Measurements from ENCODE around the gene SRRT. TPM values are rescaled to one million over a fixed set of nuclear protein-coding genes. Genes with fewer than 3 reads are reported as not detected.
A peak's percentile ranks its signal among the peaks of the same experiment; 100 is the strongest.

SRRT gene
- total and polyA plus RNA-seq, 10 of the 15 experiments (the other 5 are each of a cell fraction or from before 2014, with no cell fraction given) = 11.1 to 254 (median 111) TPM

DNA sequence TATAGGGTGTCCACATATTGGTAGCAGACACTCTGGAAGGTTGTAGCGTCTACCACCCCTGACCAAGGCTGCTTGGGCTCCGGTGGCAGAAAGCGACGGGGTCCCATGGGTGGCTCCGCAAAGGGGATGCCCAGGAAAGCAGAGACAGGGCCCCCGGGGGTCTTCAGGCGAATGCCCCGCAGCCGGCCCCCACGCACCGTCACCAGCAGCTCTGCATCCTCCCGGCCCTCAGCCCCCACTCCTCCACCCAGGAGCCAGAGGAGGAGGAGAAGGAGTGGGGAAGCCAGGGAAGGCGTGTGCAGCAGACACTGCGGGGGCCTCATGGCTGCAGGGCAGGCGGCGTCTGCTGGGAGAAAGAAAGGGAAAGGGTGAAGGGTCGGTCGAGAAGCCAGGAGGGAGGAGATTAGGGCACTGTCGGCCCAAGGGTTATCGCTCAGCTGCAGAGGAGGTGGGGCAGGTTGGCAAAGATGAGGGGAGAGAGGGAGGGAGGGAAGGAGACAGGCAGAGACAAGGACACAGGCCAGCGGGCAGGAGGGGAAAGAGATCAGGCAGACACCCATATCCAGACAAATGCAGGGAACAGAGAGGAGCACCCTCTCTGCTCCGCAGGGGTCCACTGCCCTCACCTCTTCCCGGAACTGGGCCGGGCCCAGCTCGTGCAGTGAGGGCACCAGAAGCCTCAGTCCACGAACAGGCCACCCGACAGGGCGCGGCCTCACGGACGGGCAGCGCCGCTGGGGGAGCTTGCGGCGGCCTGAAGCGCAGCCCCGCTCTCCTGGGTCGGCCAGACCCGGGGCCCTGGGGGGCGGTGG is 19.2 kb downstream of the SRRT start (continued):
- TF ChIP-seq, protein P1, sequence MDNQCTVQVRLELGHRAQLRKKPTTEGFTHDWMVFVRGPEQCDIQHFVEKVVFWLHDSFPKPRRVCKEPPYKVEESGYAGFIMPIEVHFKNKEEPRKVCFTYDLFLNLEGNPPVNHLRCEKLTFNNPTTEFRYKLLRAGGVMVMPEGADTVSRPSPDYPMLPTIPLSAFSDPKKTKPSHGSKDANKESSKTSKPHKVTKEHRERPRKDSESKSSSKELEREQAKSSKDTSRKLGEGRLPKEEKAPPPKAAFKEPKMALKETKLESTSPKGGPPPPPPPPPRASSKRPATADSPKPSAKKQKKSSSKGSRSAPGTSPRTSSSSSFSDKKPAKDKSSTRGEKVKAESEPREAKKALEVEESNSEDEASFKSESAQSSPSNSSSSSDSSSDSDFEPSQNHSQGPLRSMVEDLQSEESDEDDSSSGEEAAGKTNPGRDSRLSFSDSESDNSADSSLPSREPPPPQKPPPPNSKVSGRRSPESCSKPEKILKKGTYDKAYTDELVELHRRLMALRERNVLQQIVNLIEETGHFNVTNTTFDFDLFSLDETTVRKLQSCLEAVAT (IDR thresholded peaks at IDR 0.05) = peak; percentile 39; the same call in 1 of the 2 replicates

GRCh38 chr7:100894860-100895700 is 20.2 kb downstream of the SRRT start:
- FAIRE-seq = peak; percentile 27
- intact Hi-C loops (cut with micrococcal nuclease; ENCODE audit: unreplicated experiment) = loop anchor here (1.0 to 5.0 kb wide), 2 partner anchors 72 to 182 kb away; partner anchors contain the start of gene MUC12
- POLR2A ChIA-PET = interaction anchor here (0.5 kb wide), 1 partner anchor 206 kb away, joined by 4 read pairs; no protein-coding TSS in a partner anchor
- peak; percentile 72 for TF ChIP-seq RAD21 (IDR thresholded peaks at IDR 0.05; ENCODE audit: insufficient read depth, low read depth, low read length)
- no peak for TF ChIP-seq ZNF24 (IDR thresholded peaks at IDR 0.05)
- TF ChIP-seq USF2 (IDR thresholded peaks at IDR 0.05; ENCODE audit: borderline replicate concordance, low read depth, low read length) = no peak
- peak; percentile 52 for TF ChIP-seq SMC3 (IDR thresholded peaks at IDR 0.05; ENCODE audit: borderline replicate concordance, low read length)
- TF ChIP-seq, protein P2, sequence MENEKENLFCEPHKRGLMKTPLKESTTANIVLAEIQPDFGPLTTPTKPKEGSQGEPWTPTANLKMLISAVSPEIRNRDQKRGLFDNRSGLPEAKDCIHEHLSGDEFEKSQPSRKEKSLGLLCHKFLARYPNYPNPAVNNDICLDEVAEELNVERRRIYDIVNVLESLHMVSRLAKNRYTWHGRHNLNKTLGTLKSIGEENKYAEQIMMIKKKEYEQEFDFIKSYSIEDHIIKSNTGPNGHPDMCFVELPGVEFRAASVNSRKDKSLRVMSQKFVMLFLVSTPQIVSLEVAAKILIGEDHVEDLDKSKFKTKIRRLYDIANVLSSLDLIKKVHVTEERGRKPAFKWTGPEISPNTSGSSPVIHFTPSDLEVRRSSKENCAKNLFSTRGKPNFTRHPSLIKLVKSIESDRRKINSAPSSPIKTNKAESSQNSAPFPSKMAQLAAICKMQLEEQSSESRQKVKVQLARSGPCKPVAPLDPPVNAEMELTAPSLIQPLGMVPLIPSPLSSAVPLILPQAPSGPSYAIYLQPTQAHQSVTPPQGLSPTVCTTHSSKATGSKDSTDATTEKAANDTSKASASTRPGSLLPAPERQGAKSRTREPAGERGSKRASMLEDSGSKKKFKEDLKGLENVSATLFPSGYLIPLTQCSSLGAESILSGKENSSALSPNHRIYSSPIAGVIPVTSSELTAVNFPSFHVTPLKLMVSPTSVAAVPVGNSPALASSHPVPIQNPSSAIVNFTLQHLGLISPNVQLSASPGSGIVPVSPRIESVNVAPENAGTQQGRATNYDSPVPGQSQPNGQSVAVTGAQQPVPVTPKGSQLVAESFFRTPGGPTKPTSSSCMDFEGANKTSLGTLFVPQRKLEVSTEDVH (IDR thresholded peaks at IDR 0.05; ENCODE audit: low read depth, partially characterized antibody) = no peak
- no peak for TF ChIP-seq PML (IDR thresholded peaks at IDR 0.05; ENCODE audit: low read length)
- TF ChIP-seq SPI1 (IDR thresholded peaks at IDR 0.05; ENCODE audit: borderline replicate concordance, insufficient read depth, low read depth, low read length) = no peak
- TF ChIP-seq POLR2AphosphoS5 (IDR thresholded peaks at IDR 0.05; ENCODE audit: low read length) = no peak
- TF ChIP-seq, protein P3, sequence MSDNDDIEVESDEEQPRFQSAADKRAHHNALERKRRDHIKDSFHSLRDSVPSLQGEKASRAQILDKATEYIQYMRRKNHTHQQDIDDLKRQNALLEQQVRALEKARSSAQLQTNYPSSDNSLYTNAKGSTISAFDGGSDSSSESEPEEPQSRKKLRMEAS (IDR thresholded peaks at IDR 0.05; ENCODE audit: low read depth, low read length) = no peak
- peak; percentile 42; the same call in 1 of the 2 replicates for TF ChIP-seq NBN (IDR thresholded peaks at IDR 0.05)
- TF ChIP-seq EGR1 (IDR thresholded peaks at IDR 0.05; ENCODE audit: borderline replicate concordance in 1 of 2, low read depth in 2 of 2, low read length in 2 of 2) = peak in 1 of 2 experiments; percentile 63; a peak in 1 of 3 replicates
- TF ChIP-seq MEF2B (IDR thresholded peaks at IDR 0.05; ENCODE audit: partially characterized antibody, poor library complexity, severe bottlenecking) = peak; percentile 51

More at GRCh38 chr7:100894860-100895700, 20.2 kb downstream of the SRRT start:
- H3K4me1 ChIP-seq (ENCODE audit: control insufficient read depth, insufficient read depth, low read length) = peaks cover 19% of the 10 kb centered on the region
- H3K4me2 ChIP-seq (ENCODE audit: control insufficient read depth, insufficient read depth) = peak overlapping the region; percentile 82
- CTCF ChIA-PET = interaction anchor here (1.0 to 2.5 kb wide), 10 partner anchors 20 to 299 kb away, joined by 3 to 17 read pairs (median 4); partner anchors contain the start of genes SLC12A9 and SRRT
- H3K79me2 ChIP-seq (ENCODE audit: control insufficient read depth, insufficient read depth, low read length) = no peaks in the 10 kb centered on the region
- 1% methylated on average over 34 of the region's 83 CpGs for WGBS (ENCODE audit: insufficient coverage, insufficient replicate concordance, low lambda C conversion rate, missing lambda C conversion rate)
- RAD21 ChIA-PET (ENCODE audit: unreplicated experiment) = interaction anchor here (0.6 to 1.5 kb wide), 5 partner anchors 23 to 664 kb away, joined by 3 to 4 read pairs (median 3); partner anchors contain the start of gene SLC12A9
- BruUV-seq (replicated peaks) = no TSS peak
- H3K4me3 ChIP-seq = peak overlapping the region; percentile 78
- H3K36me3 ChIP-seq (ENCODE audit: control insufficient read depth in 2 of 2, insufficient read depth in 2 of 2, low read length in 1 of 2) = no peaks in the 10 kb centered on the region
- in situ Hi-C loops (cut with MboI) = loop anchor here (5.0 kb wide), 1 partner anchor 162 kb away; no protein-coding TSS in a partner anchor
- ATAC-seq (peak; percentile 34), DNase-seq (ENCODE audit: low read depth, low spot score) (no peak)
- peaks cover 6 to 7% of the 10 kb centered on the region in 2 experiments for H3K27me3 ChIP-seq (replicated peaks in 1 of 2; ENCODE audit: control insufficient read depth in 2 of 2, insufficient read depth in 2 of 2, low read length in 1 of 2)
- peak overlapping the region; percentile 58 for H2AFZ ChIP-seq (ENCODE audit: control insufficient read depth, low read depth, low read length)
- no peaks in the 10 kb centered on the region for H3K9me3 ChIP-seq (replicated peaks; ENCODE audit: control insufficient read depth, insufficient read depth, low read length)
- SMC1A ChIA-PET (ENCODE audit: uncharacterized antibody, unreplicated experiment) = interaction anchor here (1.4 to 1.9 kb wide), 3 partner anchors 163 to 249 kb away, joined by 3 to 5 read pairs (median 4); no protein-coding TSS in a partner anchor
- H3K9ac ChIP-seq (ENCODE audit: control insufficient read depth, insufficient read depth, low read length) = peak overlapping the region; percentile 27; the same call in 1 of the 2 replicates
- no peak overlapping the region for H3K27ac ChIP-seq (ENCODE audit: control insufficient read depth, insufficient read depth)
- H4K20me1 ChIP-seq (ENCODE audit: control insufficient read depth, insufficient read depth) = no peaks in the 10 kb centered on the region
